ENCODE data around the gene WWOX. TPM values are rescaled to one million over a fixed set of nuclear protein-coding genes. Genes with fewer than 3 reads are reported as not detected.

The WWOX gene
- total and polyA plus RNA-seq, 2 of the 8 experiments (the other 6 are each of a cell fraction or from before 2014, with no cell fraction given): 5.4 to 16.7 TPM

DNA sequence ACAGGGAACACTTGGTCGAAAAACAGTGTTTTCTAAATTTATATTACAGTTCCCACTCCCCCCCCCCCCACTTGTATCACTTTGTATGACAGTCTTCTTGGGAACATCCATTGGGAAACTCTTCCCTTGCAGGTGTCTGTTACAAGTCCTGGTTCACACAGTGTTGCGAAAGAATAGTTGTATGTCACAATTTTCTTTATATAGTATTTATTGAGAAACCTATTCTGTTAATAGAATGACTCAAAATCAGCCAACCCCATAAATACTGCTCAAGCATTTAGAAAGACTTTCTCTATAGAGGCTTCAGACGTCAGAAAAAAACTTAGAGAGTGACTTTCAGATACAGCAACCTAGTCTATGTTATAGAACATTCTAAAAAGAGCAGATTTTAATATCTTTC is 414.4 kb downstream of the WWOX start:
- H4K91ac ChIP-seq (replicated peaks; ENCODE audit: insufficient read length, low read length): no peak overlapping the region
- H2BK120ac ChIP-seq (replicated peaks; ENCODE audit: low read depth, low read length): no peak overlapping the region
- H3K23me2 ChIP-seq (ENCODE audit: low read depth, low read length): no peaks in the 10 kb centered on the region
- no peaks in the 10 kb centered on the region for H3K9me3 ChIP-seq (ENCODE audit: insufficient read depth in 2 of 2, low read depth in 1 of 2, low read length in 1 of 2)
- H4K8ac ChIP-seq (ENCODE audit: extremely low read depth, insufficient read depth, low read length): no peak overlapping the region
- H3K27me3 ChIP-seq (replicated peaks in 1 of 4; ENCODE audit: control insufficient read depth in 3 of 4, extremely low read depth in 1 of 4, insufficient read depth in 3 of 4, low read length in 3 of 4): no peaks in the 10 kb centered on the region
- no peak overlapping the region for H3K23ac ChIP-seq (ENCODE audit: insufficient read length)
- no peak overlapping the region for H3K56ac ChIP-seq (replicated peaks; ENCODE audit: insufficient read length, low read depth, low read length)
- CTCF ChIA-PET (ENCODE audit: partially characterized antibody): interaction anchor here (1.9 kb wide), 1 partner anchor 8 kb away, joined by 13 read pairs; no protein-coding TSS in a partner anchor
- no peak overlapping the region for H2BK20ac ChIP-seq (ENCODE audit: low read length)
- H2AFZ ChIP-seq (ENCODE audit: low read length): no peak overlapping the region
- H3K4me3 ChIP-seq (ENCODE audit: extremely low read depth in 1 of 4, insufficient read depth in 2 of 4, low read depth in 3 of 4, low read length in 4 of 4): no peak overlapping the region
- no peak for TF ChIP-seq EZH2 (IDR thresholded peaks at IDR 0.05; ENCODE audit: low read depth, low read length, severe bottlenecking)
- TF ChIP-seq SP4 (IDR thresholded peaks at IDR 0.05; ENCODE audit: low read length): no peak
- no peak for TF ChIP-seq USF2 (IDR thresholded peaks at IDR 0.05; ENCODE audit: low read length)
- no peak for TF ChIP-seq GTF2F1 (IDR thresholded peaks at IDR 0.05; ENCODE audit: borderline replicate concordance, low read depth, low read length)
- H3K36me3 ChIP-seq (ENCODE audit: control insufficient read depth in 2 of 4, insufficient read depth in 4 of 4, low read length in 3 of 4): no peaks in the 10 kb centered on the region
- DNase-seq (ENCODE audit: low read depth in 1 of 2, low spot score in 2 of 2): no peak
- no peak overlapping the region for H3K18ac ChIP-seq (ENCODE audit: extremely low read depth, low read length)
- H4K20me1 ChIP-seq (replicated peaks in 1 of 2; ENCODE audit: control insufficient read depth in 1 of 2, insufficient read depth in 2 of 2, low read length in 2 of 2): no peaks in the 10 kb centered on the region
- POLR2A ChIA-PET (ENCODE audit: partially characterized antibody): no interaction called here
- H2AK5ac ChIP-seq (ENCODE audit: low read depth, low read length): no peak overlapping the region
- H4K5ac ChIP-seq (ENCODE audit: insufficient read length, low read depth, low read length): no peak overlapping the region
- WGBS, 2 experiments (ENCODE audit: extremely low coverage in 1 of 2, insufficient coverage in 1 of 2, insufficient read length in 1 of 2, insufficient replicate concordance in 2 of 2, low coverage in 1 of 2, low lambda C conversion rate in 2 of 2, missing lambda C conversion rate in 1 of 2): 82% methylated on average over 3 of the region's 3 CpGs; no CpG with 5 or more reads in 1 of the 2 experiments
- H2BK5ac ChIP-seq (ENCODE audit: low read depth, low read length): no peak overlapping the region
- H2BK15ac ChIP-seq (ENCODE audit: low read length): no peak overlapping the region
- no peak overlapping the region for H3K14ac ChIP-seq (ENCODE audit: insufficient read length)
- H3K9ac ChIP-seq (replicated peaks in 1 of 4; ENCODE audit: extremely low read depth in 1 of 4, low read depth in 3 of 4, low read length in 3 of 4): no peak overlapping the region
- H3K79me2 ChIP-seq (ENCODE audit: control insufficient read depth in 1 of 2, insufficient read depth in 2 of 2, low read length in 2 of 2): no peaks in the 10 kb centered on the region
- no peak overlapping the region for H3K4me2 ChIP-seq (ENCODE audit: insufficient read depth in 1 of 2, low read depth in 2 of 2, low read length in 2 of 2)
- no peaks in the 10 kb centered on the region; the same call in 1 of the 2 replicates for H3K79me1 ChIP-seq (ENCODE audit: low read depth, low read length)
- H2BK12ac ChIP-seq (ENCODE audit: low read depth, low read length): no peak overlapping the region
- no peak overlapping the region for H3K27ac ChIP-seq (ENCODE audit: low read depth, low read length)
- H3K4ac ChIP-seq (replicated peaks; ENCODE audit: insufficient read length, low read depth, low read length): no peak overlapping the region
- FAIRE-seq: no peak
- H3K4me1 ChIP-seq (replicated peaks in 1 of 4; ENCODE audit: control insufficient read depth in 3 of 4, insufficient read depth in 4 of 4, low read length in 3 of 4): no peaks in the 10 kb centered on the region

Data from H1 (cell line).